DMS53 treated with DMSO at 0.1 percent for 48 hours (cell line): Measurements from ENCODE around the gene GTF2H4.

Experiments used
- DNase-seq: peaks from one replicate; lab custom pipeline; 2025; ENCODE audit not compliant: unreplicated experiment; lab: John Stamatoyannopoulos, UW

The GTF2H4 gene

GRCh38 chr6:30951907-30952469 is 44.0 kb downstream of the GTF2H4 start:
- DNase-seq: no peak

- DNase-seq: no peak
These were observed 46.8 kb downstream of the GTF2H4 start for GRCh38 chr6:30954631-30955366.

- no peak for DNase-seq
These were observed 47.5 kb downstream of the GTF2H4 start for GRCh38 chr6:30955367-30956042.

GRCh38 chr6:30957716-30958115 is 49.7 kb downstream of the GTF2H4 start:
- no peak for DNase-seq

- no peak for DNase-seq
These were observed 53.1 kb downstream of the GTF2H4 start for GRCh38 chr6:30960907-30961673.

GRCh38 chr6:30962716-30963115 is 54.7 kb downstream of the GTF2H4 start:
- DNase-seq: no peak

GRCh38 chr6:30963641-30964040 is 55.6 kb downstream of the GTF2H4 start:
- no peak for DNase-seq
